ENCODE results near the gene NUP58.

NUP58 gene, protein sequence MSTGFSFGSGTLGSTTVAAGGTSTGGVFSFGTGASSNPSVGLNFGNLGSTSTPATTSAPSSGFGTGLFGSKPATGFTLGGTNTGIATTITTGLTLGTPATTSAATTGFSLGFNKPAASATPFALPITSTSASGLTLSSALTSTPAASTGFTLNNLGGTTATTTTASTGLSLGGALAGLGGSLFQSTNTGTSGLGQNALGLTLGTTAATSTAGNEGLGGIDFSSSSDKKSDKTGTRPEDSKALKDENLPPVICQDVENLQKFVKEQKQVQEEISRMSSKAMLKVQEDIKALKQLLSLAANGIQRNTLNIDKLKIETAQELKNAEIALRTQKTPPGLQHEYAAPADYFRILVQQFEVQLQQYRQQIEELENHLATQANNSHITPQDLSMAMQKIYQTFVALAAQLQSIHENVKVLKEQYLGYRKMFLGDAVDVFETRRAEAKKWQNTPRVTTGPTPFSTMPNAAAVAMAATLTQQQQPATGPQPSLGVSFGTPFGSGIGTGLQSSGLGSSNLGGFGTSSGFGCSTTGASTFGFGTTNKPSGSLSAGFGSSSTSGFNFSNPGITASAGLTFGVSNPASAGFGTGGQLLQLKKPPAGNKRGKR

DNA sequence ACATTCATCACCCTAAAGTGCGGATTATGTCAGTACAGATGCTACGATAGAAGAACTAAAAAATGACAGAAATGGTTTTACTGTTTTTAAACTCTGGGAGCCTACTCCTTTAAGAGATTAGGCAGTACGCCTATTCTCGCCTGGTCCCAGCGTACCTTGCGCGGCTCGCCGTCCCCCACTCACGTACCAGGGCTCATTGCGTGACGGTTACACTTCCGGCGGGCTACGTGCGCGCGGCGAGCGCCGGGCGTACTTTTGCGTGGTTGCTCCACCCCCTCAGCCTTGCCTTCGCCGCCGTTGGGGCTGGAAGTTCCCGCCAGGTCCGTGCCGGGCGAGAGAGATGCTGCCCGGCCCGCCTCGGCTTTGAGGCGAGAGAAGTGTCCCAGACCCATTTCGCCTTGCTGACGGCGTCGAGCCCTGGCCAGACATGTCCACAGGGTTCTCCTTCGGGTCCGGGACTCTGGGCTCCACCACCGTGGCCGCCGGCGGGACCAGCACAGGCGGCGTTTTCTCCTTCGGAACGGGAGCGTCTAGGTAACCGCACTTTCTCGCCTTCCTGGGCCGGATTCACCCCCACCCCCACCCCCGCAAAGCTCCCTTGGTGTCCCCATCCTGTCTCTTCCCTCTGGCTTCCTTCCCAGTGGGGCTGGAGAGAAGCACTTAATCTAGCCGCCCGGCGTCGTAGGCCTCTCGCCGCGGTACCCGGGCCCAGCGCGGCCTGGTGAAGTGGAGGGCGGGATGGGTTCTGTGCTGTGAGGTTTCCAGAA lies at the start of gene NUP58:
NUP58 (plus strand) TSS at position 279 of the 767 bp plus-strand sequence; CDS start at position 428, 149 bp downstream.
- peak; percentile 90 for DNase-seq

GRCh38 chr13:25252225-25252624 lies 49.2 kb upstream of the NUP58 start:
- DNase-seq, result no peak

DNA sequence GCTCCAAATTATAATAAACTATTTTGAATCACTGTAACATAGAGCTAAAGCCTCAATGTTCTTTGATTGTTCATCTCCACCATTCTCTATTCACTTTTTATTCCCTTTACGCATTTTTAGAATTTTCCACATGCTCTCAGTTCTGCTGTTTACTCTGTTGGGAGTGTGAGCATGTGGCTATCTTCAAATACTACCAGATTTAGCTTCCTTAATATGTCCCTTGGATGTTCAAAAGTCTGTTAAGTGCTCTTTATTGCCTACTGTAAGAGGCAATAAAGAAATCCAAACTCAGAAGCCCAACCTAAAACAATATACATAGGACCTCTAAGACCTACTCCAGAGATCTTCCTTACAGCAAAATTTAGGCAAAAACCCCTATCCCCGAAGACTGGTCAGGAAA lies 48.7 kb upstream of the NUP58 start:
- DNase-seq, result no peak

DNA sequence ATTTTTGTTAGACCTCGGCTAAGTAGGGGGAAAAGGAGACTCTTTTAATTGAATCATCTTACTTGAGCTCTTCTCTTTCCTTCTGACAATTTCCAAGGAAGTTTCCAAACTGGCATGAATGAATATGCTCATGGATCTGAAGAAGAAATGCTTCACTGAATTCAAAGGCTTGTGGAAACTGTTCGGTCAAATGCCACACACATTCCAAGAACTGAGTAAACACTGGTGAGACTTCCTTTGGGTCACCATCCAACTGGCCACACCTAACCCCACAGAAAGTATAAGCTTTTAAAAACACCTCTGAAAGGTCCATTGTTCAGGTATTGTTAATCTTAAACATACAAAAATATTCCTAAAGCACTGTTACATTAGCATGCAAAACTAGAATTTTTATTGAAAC lies 47.7 kb upstream of the NUP58 start:
- no peak for DNase-seq

DNA sequence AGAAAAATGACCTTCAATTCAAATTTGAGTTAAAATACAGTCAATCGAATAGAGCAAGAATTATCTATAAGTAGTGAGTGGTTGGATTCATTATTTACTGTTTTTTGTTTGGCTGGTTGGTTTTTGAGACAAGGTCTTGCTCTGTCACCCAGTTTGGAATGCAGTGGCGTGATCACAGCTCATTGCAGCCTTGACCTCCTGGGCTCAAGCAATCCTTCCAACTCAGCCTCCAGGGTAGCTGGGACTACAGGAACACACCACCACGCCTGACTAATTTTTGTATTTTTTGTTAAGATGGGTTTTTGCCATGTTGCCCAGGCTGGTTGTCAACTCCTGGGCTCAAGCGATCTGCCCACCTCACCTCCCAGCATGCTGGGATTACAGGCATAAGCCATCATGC lies 39.2 kb upstream of the NUP58 start:
- no peak for DNase-seq

- DNase-seq, result no peak
Measured at GRCh38 chr13:25266706-25267105, 34.7 kb upstream of the NUP58 start.

- DNase-seq, result no peak
Measured at GRCh38 chr13:25267715-25268114, 33.7 kb upstream of the NUP58 start.

DNA sequence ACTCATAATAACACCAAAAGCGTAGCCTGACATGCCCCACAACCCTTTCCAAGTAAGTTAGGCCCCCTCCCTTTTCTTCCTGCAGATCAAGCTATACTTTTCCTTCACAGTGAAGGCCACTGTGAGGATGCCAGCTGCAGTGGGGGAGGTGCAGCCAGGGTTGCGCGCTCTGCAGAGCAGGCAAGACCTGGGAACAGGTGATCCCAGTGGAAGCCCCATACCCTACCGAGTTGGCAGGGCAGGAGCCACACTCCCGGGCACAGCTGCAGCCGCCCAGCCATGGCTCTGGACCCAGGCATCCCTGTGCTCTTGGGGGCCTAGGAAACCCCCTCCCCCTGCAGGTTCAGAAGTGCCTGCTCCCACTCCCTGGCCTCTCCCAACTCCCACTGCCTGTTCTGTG lies 32.9 kb upstream of the NUP58 start:
- no peak for DNase-seq

GRCh38 chr13:25276748-25277147 lies 24.7 kb upstream of the NUP58 start:
- DNase-seq, result no peak

- DNase-seq, result no peak
Measured at GRCh38 chr13:25280396-25280795, 21.0 kb upstream of the NUP58 start.

- DNase-seq, result no peak
Measured at GRCh38 chr13:25281193-25281934, 20.1 kb upstream of the NUP58 start.

DNA sequence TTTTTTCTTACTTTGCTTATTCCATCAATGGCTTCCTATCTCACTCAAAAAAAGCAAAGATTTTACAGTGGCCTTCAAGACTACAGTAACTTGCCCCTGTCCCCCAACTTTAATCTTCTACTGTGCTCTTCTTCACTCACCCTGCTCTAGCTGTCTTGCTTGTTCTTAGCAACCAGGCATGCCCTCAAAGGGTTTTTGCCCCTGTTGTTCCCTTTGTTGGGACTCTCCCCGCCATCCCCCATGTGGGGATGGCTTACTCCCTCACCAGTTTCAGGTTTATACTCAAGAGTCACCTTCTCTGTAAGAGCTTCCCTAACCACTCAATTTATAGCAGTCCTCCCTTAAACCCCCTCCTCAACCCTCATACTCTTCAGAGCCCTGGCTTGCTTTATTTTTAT lies 19.5 kb upstream of the NUP58 start:
- DNase-seq, result no peak

GRCh38 chr13:25286308-25286968 lies 15.0 kb upstream of the NUP58 start:
- DNase-seq, result no peak

- DNase-seq, result peak; percentile 97
Measured at GRCh38 chr13:25286969-25287961, 14.2 kb upstream of the NUP58 start, which contains the start of gene MTMR6. MTMR6 (minus strand) TSS chr13:25287488; CDS start chr13:25287247, 241 bp downstream.

DNA sequence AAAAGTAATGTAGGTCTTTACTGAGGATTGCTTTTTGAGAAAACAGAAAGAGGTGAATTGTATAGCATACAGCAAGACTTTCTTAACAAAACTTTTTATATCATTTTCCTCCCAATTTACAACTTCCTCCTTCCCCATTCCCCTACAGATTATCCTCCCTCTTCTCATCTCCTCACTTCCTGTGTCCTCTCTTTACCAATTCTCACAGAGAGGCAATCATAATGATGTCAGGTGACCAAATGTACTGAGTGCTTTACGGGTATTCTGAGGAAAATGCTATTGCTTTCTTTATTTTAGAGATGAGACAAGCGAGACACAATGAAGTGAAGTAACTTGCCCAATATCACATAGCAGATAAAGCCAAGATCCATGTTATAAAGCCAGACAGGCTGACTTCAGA lies 12.5 kb upstream of the NUP58 start:
- no peak for DNase-seq

GRCh38 chr13:25291691-25292090 lies 9.7 kb upstream of the NUP58 start:
- DNase-seq, result no peak

DNA sequence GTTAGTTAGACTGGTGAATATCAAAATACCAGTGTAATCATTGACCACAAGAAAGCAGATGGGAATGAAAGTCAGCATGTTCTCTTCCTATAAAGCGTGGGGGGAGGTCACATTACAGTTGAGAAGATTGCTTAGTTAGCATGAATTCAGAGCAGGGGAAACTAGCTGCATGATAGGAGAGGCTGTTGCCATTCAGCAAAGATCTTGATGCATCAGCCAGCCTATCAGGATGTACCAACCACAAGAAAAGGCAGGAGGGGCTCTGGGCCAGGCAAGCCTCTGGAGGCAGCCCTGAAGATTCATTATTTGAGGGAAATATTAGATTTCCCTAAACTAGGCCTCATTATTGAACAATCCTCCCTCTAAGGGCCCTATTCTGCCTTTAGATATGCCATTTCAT lies 9.1 kb upstream of the NUP58 start:
- DNase-seq, result no peak

DNA sequence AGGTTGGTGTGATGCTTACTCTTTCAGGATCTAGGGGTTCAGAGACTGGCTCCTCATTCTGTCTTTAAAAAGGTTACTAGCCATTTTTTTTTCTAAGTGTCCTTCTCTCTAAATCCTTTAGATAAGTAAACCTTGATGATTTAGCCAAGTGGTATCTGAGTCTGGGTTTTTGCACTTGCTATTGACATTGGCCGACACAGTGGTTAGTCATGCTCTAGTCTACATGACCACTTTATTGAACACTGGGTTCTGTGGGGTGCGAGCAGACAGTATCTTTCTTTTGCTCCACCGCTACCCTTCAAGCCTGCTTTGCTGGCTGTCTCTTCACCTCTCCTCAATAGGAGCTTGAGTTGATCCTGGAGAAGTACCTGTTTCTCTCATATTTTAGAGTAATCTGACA lies 6.2 kb upstream of the NUP58 start:
- DNase-seq, result no peak

DNA sequence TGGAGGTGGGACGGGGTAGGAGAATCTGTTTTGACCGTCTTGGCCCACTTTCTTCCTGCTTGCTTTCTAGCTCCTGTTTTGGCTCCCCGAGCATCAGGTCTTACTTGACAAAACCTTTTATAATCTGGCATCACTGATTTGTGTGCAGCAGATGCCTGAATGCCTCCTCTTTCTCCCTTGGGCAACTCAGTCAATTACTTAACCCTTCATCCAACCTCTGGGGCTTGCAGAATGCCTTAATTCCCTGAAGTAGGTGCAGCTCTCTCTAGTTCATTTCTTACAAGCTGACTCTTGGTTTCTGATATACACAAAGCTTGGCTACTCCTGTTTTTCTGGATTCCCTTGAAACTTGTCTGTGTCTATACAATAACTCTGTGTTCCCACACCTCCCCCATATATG lies 5.7 kb upstream of the NUP58 start:
- DNase-seq, result no peak

DNA sequence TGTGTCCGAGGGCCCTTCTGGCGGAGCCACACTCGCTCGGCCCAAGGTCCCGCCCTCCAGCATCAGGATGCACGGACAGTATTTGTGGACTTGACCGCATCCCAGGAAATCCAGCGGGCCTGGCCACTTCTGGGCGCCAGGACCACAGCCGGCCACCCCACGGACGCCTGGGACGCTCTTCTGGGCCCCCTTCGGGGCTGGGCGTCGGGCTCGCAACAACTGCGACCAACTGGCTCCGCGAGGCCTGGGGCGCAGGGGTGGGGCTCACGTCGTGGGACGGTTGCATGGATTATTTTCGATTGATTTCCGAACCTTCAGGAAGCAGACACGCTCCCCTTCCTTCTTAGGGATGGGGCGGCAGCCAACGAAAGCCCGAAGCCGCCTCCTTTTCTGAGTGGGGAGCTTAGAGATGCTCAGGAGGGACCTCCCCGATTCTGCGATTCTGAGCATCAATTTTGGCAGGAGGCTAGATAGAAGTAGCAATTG lies 521 bp upstream of the NUP58 start:
- DNase-seq, result peak; percentile 12

- DNase-seq, result no peak
Measured at GRCh38 chr13:25302121-25302520, 696 bp downstream of the NUP58 start.

All from stimulated activated CD4-positive, alpha-beta T cell treated with anti-CD3 and anti-CD28 coated beads, Interleukin-12 subunit alpha, Interleukin-12 subunit beta, amount 100 ng/mL, for 4 hours (primary cell).